Measurements from ENCODE around the gene ZRANB3. TPM values are rescaled to one million over a fixed set of nuclear protein-coding genes. Genes with fewer than 3 reads are reported as not detected.

ZRANB3 gene
- total and polyA plus RNA-seq, 2 of the 13 experiments (the other 11 are each of a cell fraction or from before 2014, with no cell fraction given) = 5.8 to 25.2 TPM

- TF ChIP-seq KIAA2018 (CRISPR knock-in tag; IDR thresholded peaks at IDR 0.05; ENCODE audit: borderline replicate concordance) = no peak
- peak; percentile 55; the same call in 1 of the 2 replicates for TF ChIP-seq ZBTB25 (CRISPR knock-in tag; IDR thresholded peaks at IDR 0.05)
- peak; percentile 80 for TF ChIP-seq STAG1 (CRISPR knock-in tag; IDR thresholded peaks at IDR 0.05)
- no peak for TF ChIP-seq ZNF550 (CRISPR knock-in tag; IDR thresholded peaks at IDR 0.05; ENCODE audit: borderline replicate concordance)
- no peak for TF ChIP-seq ZSCAN29 (CRISPR knock-in tag; conservative IDR thresholded peaks at IDR 0.05)
- TF ChIP-seq MTA1 (CRISPR knock-in tag; IDR thresholded peaks at IDR 0.05; ENCODE audit: borderline replicate concordance) = no peak
- no peak for TF ChIP-seq ZNF282 (IDR thresholded peaks at IDR 0.05; ENCODE audit: partially characterized antibody)
- no peak for TF ChIP-seq BCLAF1 (IDR thresholded peaks at IDR 0.05)
- TF ChIP-seq ZKSCAN8 (CRISPR knock-in tag; IDR thresholded peaks at IDR 0.05; ENCODE audit: borderline replicate concordance) = no peak
- TF ChIP-seq RORA (CRISPR knock-in tag; IDR thresholded peaks at IDR 0.05) = no peak
- TF ChIP-seq ZNF143 (CRISPR knock-in tag; IDR thresholded peaks at IDR 0.05) = no peak
- no peak for TF ChIP-seq ATF6 (CRISPR knock-in tag; conservative IDR thresholded peaks at IDR 0.05)
- TF ChIP-seq GATAD1 (CRISPR knock-in tag; IDR thresholded peaks at IDR 0.05) = no peak
- TF ChIP-seq RAD21 (CRISPR knock-in tag; IDR thresholded peaks at IDR 0.05) = peak; percentile 69
- no peak for TF ChIP-seq ZZZ3 (CRISPR knock-in tag; IDR thresholded peaks at IDR 0.05; ENCODE audit: borderline replicate concordance)
- TF ChIP-seq ONECUT2 (CRISPR knock-in tag; IDR thresholded peaks at IDR 0.05) = no peak
- TF ChIP-seq ZNF670 (CRISPR knock-in tag; IDR thresholded peaks at IDR 0.05; ENCODE audit: borderline replicate concordance) = no peak
Observed at GRCh38 chr2:135473567-135473966, 57.5 kb downstream of the ZRANB3 start (continued).

Data from HepG2 (cell line).